ENCODE data around the gene MALRD1. TPM values are rescaled to one million over a fixed set of nuclear protein-coding genes. Genes with fewer than 3 reads are reported as not detected.
A peak's percentile ranks its signal among the peaks of the same experiment; 100 is the strongest.

Gene MALRD1
- total RNA-seq, 1 donor = 1.7 TPM

DNA sequence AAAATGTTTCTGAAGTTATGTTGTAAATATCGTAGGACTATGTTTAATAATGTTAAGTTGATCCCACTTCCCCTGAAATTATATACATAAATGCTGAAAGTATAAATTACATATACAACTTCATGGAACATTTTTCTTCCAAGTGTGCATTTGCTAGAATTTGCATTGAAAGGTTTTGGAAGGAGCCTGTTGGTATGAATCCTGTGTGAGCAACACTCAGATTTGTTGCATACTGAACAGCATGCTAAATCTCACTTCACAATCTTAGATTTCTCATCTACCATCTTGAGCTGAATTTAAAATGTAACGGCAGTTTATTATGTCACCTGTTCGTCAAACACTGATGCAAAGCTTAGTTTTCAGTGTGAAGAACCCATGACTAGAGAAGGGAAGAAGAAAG, 172.6 kb downstream of the MALRD1 start:
- TF ChIP-seq, protein P1, sequence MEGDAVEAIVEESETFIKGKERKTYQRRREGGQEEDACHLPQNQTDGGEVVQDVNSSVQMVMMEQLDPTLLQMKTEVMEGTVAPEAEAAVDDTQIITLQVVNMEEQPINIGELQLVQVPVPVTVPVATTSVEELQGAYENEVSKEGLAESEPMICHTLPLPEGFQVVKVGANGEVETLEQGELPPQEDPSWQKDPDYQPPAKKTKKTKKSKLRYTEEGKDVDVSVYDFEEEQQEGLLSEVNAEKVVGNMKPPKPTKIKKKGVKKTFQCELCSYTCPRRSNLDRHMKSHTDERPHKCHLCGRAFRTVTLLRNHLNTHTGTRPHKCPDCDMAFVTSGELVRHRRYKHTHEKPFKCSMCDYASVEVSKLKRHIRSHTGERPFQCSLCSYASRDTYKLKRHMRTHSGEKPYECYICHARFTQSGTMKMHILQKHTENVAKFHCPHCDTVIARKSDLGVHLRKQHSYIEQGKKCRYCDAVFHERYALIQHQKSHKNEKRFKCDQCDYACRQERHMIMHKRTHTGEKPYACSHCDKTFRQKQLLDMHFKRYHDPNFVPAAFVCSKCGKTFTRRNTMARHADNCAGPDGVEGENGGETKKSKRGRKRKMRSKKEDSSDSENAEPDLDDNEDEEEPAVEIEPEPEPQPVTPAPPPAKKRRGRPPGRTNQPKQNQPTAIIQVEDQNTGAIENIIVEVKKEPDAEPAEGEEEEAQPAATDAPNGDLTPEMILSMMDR (IDR thresholded peaks at IDR 0.05; ENCODE audit: insufficient read depth, low read depth, low read length) = no peak
- no peak for DNase-seq (ENCODE audit: low read depth)
- H3K4me3 ChIP-seq (ENCODE audit: low read depth, low read length) = no peak overlapping the region

DNA sequence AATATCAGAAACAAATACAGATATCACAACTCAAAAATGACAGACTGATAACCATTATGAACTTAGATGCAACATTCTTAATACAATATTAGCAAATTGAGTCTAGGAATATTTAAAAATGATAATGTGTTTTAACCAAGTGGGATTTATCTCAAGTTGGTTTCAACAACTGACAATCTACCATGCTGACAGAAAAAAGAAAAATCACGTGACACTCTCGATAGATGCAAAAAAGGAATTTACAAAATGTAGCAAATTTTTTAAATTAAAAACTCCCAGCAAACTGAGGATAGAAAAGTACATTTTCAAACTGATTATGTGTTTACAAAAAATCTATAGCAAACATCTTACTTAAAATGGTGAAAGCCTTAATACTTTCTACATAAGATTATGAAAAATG, 177.4 kb downstream of the MALRD1 start:
- TF ChIP-seq, protein P1 (IDR thresholded peaks at IDR 0.05; ENCODE audit: insufficient read depth, low read depth, low read length) = no peak
- no peak overlapping the region for H3K4me3 ChIP-seq (ENCODE audit: low read depth, low read length)
- no peak for DNase-seq (ENCODE audit: low read depth)

DNA sequence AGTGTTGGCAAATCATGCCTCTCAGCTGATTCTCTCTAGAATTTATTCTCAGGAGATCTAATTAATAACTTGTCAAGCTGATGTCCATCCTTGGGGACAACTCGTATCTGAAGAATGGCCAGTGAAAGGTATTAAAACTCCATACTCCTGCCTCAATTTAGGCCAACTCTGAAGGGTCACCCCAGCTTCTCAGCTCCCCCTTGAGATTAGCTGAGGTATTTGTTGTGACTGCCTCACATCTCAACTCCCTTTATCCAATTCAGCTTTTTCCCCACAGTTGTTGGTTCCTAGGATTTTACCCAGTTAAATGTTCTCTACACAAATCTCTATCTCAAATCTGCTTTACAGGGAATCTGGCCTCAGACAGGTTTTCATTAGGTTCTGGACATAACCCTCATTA, 182.4 kb downstream of the MALRD1 start:
- no peak for DNase-seq (ENCODE audit: low read depth)
- TF ChIP-seq, protein P1 (IDR thresholded peaks at IDR 0.05; ENCODE audit: insufficient read depth, low read depth, low read length) = no peak
- H3K4me3 ChIP-seq (ENCODE audit: low read depth, low read length) = no peak overlapping the region

DNA sequence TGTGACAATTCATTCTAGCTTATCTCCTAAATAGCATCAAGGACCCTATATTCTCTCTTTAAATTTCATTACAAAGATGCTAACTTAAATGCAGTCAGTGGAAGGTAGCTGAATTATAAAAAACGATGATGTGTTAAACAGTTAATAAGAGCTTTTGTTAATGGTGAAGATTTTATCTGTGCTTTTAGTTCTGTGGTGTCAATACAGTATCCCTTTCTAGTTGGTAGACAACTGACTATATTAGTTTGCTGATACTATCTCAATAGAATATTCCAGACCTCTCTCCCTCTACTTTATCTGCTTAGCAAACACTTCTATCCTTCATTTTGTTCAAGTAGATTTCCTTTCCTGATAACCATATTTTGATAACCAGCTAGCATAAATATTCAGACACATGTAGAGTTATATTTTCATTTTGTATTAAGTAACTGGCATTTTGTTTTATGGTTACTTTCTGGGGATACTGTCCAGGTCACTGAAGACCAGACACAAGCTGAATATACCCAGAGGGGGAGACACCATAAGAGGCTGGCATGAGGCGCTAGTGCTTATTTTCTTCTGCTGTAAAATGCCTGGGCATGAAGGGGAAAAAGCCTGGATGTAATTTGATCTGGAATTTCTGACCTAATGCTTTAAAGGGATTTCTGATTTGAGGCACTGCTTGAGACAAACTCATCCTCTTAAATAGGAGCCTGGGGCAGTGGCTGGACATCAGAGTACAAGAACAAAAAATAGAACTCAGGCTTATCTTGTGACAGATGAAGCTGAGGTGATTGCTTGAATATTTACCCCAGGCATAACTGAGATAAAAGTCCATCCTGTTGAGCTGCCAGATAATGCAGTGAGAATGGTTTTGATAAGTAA, 197.5 kb downstream of the MALRD1 start:
- H3K4me3 ChIP-seq (ENCODE audit: low read depth, low read length) = no peak overlapping the region
- DNase-seq (ENCODE audit: low read depth) = peak; percentile 3
- TF ChIP-seq, protein P1 (IDR thresholded peaks at IDR 0.05; ENCODE audit: insufficient read depth, low read depth, low read length) = no peak

DNA sequence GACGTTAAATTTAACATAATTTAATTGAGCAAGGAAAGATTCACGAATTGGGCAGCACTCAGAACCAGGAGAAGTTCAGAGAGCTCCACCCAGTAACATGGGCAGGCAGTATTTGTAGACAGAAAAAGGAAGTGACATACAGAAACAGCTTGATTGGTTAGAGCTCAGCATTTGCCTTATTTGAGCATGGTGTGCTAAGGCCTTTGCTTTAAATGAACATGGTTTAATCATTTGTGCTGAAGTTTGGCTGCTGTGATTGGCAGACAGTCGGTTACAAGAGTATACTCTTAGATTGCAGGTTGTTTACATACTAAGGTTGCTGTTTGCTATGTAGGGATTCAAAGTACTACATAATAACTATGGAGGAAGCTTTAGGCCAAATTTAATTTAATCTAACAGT, 199.2 kb downstream of the MALRD1 start:
- TF ChIP-seq, protein P1 (IDR thresholded peaks at IDR 0.05; ENCODE audit: insufficient read depth, low read depth, low read length) = no peak
- no peak overlapping the region for H3K4me3 ChIP-seq (ENCODE audit: low read depth, low read length)
- no peak for DNase-seq (ENCODE audit: low read depth)

DNA sequence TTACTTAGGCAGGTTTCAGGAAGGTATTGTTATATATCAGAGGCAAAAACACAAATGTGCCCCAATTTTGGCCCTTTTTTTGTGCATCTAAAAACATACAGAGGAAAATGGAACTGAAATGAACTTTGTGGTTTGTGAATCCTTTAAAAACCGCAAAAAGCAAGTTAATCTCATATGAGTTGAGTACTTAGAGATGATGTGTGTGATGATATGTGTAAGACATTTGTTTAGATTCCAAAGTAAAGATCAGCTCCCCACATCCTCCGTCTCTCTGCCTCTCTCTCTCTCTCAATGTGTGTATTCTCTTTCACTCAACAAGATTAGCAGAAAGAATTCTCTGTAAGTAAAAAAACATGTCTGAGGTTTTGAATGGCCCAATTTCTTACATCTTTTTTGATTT, 201.9 kb downstream of the MALRD1 start:
- no peak overlapping the region for H3K4me3 ChIP-seq (ENCODE audit: low read depth, low read length)
- DNase-seq (ENCODE audit: low read depth) = peak; percentile 62
- TF ChIP-seq, protein P1 (IDR thresholded peaks at IDR 0.05; ENCODE audit: insufficient read depth, low read depth, low read length) = no peak

Data from fibroblast of villous mesenchyme (primary cell).